K562 (cell line): ENCODE data around the gene RNF217. TPM values are rescaled to one million over a fixed set of nuclear protein-coding genes. Genes with fewer than 3 reads are reported as not detected.

Experiments
- ATAC-seq: fragments of 200-7000 bp; cut with Tn5 transposase; 3 replicates; pipeline ENCODE4 v1.9.1; 2020; ENCODE audit warnings: moderate library complexity
- BruUV-seq: library from RNA; stranded (reverse); fragments of 400-500 nt; replicated peaks from 2 replicates; lab custom pipeline; 2021; lab: Mats Ljungman, UMichigan
- CTCF ChIA-PET: fragments of 300-600 bp; formaldehyde crosslinking; extraction: SDS; loops from one replicate; lab custom pipeline; 2021; ENCODE audit warnings: low intra/inter-chr PET ratio; lab: Yijun Ruan, JAX
- POLR2A ChIA-PET: fragments of 300-600, 350-650 bp; sonication (Branson Sonifier 250); formaldehyde crosslinking; extraction: SDS; loops from one replicate; lab custom pipeline; 2021; ENCODE audit warnings: antibody characterized with exemption, inconsistent platforms; lab: Yijun Ruan, JAX
- DNase-seq, 4 experiments: peaks; one replicate each; pipeline versions ENCODE4 v3.0.0 to v3.0.0-alpha.2; 2011 to 2018; ENCODE audit warnings: low spot score in 3 of 4, mixed read lengths in 3 of 4; ENCODE audit errors: extremely low read depth in 1 of 4
- FAIRE-seq: peaks from 2 replicates; lab custom pipeline; 2011; peaks lifted over from hg19 to GRCh38; lab: Jason Lieb, UNC
- H2AFZ ChIP-seq: 2 replicates; pipeline ENCODE4 v1.6.0; 2011; ENCODE audit warnings: low read depth, low read length, control low read depth, inconsistent platforms
- H3K27ac ChIP-seq: fragments of 200-600 bp; 3 replicates; pipeline ENCODE4 v1.8.0; 2011; ENCODE audit warnings: low read depth, mild to moderate bottlenecking, control low read depth, inconsistent platforms, low read length, moderate library complexity, mixed read lengths; ENCODE audit errors: extremely low read depth
- H3K27me3 ChIP-seq, 2 experiments: fragments of 300-600 bp in 1 of 2; 2 replicates in 1 of 2; 3 replicates in 1 of 2; pipeline versions ENCODE4 v1.6.0 to v1.8.0; 2011; ENCODE audit warnings: inconsistent platforms in 2 of 2, low read length in 2 of 2, mild to moderate bottlenecking in 1 of 2, mixed read lengths in 1 of 2, moderate library complexity in 1 of 2; ENCODE audit not compliant: control insufficient read depth in 2 of 2, insufficient read depth in 2 of 2
- H3K36me3 ChIP-seq: fragments of 300-600 bp; 3 replicates; pipeline ENCODE4 v1.8.0; 2011; ENCODE audit warnings: mild to moderate bottlenecking, low read length, inconsistent platforms; ENCODE audit not compliant: control insufficient read depth, insufficient read depth
- H3K4me1 ChIP-seq, 2 experiments: fragments of 200-600 bp in 1 of 2; replicated peaks in 1 of 2; 2 replicates in 1 of 2; 3 replicates in 1 of 2; pipeline versions ENCODE4 v1.5.1 to v1.8.0; 2011; ENCODE audit warnings: inconsistent platforms in 2 of 2, low read length in 2 of 2, mild to moderate bottlenecking in 1 of 2, mixed read lengths in 1 of 2, moderate library complexity in 1 of 2; ENCODE audit not compliant: control insufficient read depth in 2 of 2, insufficient read depth in 2 of 2
- H3K4me2 ChIP-seq: 2 replicates; pipeline ENCODE4 v1.6.1; 2011; ENCODE audit warnings: low read length, control low read depth, inconsistent platforms, mixed read lengths; ENCODE audit not compliant: insufficient read depth
- H3K4me3 ChIP-seq: fragments of 200-600 bp; sonication (generic), shearing (Covaris generic); 2 replicates; pipeline ENCODE4 v1.5.1; 2016; ENCODE audit warnings: control low read depth, inconsistent platforms
- H3K79me2 ChIP-seq: fragments of 200-600 bp; 3 replicates; pipeline ENCODE4 v1.8.0; 2011; ENCODE audit warnings: low read length, inconsistent platforms; ENCODE audit not compliant: control insufficient read depth, insufficient read depth
- H3K9ac ChIP-seq, 2 experiments: 2 replicates each; pipeline versions ENCODE4 v1.6.0 to v1.6.1; 2011; ENCODE audit warnings: low read depth in 2 of 2, low read length in 2 of 2, control low read depth in 1 of 2, inconsistent platforms in 1 of 2, mild to moderate bottlenecking in 1 of 2, mixed read lengths in 1 of 2; ENCODE audit not compliant: insufficient read depth in 1 of 2
- H3K9me1 ChIP-seq: one replicate; pipeline ENCODE4 v1.6.0; 2011; ENCODE audit warnings: inconsistent platforms, mild to moderate bottlenecking, low read length, moderate library complexity; ENCODE audit not compliant: control insufficient read depth, insufficient read depth
- H3K9me3 ChIP-seq: replicated peaks from 2 replicates; pipeline ENCODE4 v1.5.1; 2011; ENCODE audit warnings: low read depth, low read length, inconsistent platforms; ENCODE audit not compliant: control insufficient read depth, insufficient read depth
- H4K20me1 ChIP-seq: replicated peaks from 2 replicates; pipeline ENCODE4 v1.6.1; 2011; ENCODE audit warnings: low read length, inconsistent platforms, mixed read lengths; ENCODE audit not compliant: control insufficient read depth, insufficient read depth
- CREB1 ChIP-seq, 2 experiments: sonication (generic) in 1 of 2; formaldehyde crosslinking in 1 of 2; IDR thresholded peaks; 2 replicates each; pipeline versions ENCODE4 v1.6.1 to v1.8.0; 2012 to 2022; ENCODE audit warnings: inconsistent platforms in 1 of 2, mild to moderate bottlenecking in 1 of 2, missing genetic modification reagents in 1 of 2, moderate library complexity in 1 of 2
- CREM ChIP-seq: IDR thresholded peaks from 2 replicates; pipeline ENCODE4 v1.6.1; 2014; ENCODE audit warnings: antibody characterized with exemption, low read depth
- HDAC8 ChIP-seq: fragments of 450-650 bp; IDR thresholded peaks from 2 replicates; pipeline ENCODE4 v1.6.1; 2016; ENCODE audit warnings: mild to moderate bottlenecking, missing genetic modification characterization, moderate library complexity, missing compliant biosample characterization
- IFI16 ChIP-seq: fragments of 250-450 bp; sonication (Bioruptor Pico); IDR thresholded peaks from 2 replicates; pipeline ENCODE4 v2.1.2; 2022; ENCODE audit warnings: mild to moderate bottlenecking, inconsistent platforms
- KAT2B ChIP-seq: IDR thresholded peaks from one replicate; pipeline ENCODE4 v1.6.1; 2012; ENCODE audit warnings: low read depth, mild to moderate bottlenecking, control low read depth, inconsistent platforms, low read length, moderate library complexity
- MEIS2 ChIP-seq: fragments of 450-650 bp; IDR thresholded peaks from 2 replicates; pipeline ENCODE4 v1.6.1; 2014; ENCODE audit warnings: mild to moderate bottlenecking; ENCODE audit not compliant: partially characterized antibody
- POLR3G ChIP-seq: IDR thresholded peaks from 2 replicates; pipeline ENCODE4 v1.6.1; 2011; ENCODE audit not compliant: insufficient read length, insufficient replicate concordance; ENCODE audit errors: extremely low read depth
- RUNX1 ChIP-seq: sonication (generic); IDR thresholded peaks from 2 replicates; pipeline ENCODE4 v1.6.1; 2016; ENCODE audit warnings: antibody characterized with exemption, low read depth
- SMAD2 ChIP-seq: fragments of 150-350 bp; IDR thresholded peaks from 2 replicates; pipeline ENCODE4 v1.6.1; 2014; ENCODE audit warnings: low read depth, mild to moderate bottlenecking, low read length
- STAT5B ChIP-seq: fragments of 250-450 bp; sonication (Bioruptor Pico); IDR thresholded peaks from 2 replicates; pipeline ENCODE4 v1.8.0; 2021; ENCODE audit warnings: mild to moderate bottlenecking, inconsistent platforms
- ZBTB17 ChIP-seq: fragments of 450-650 bp; formaldehyde crosslinking; IDR thresholded peaks from 2 replicates; pipeline ENCODE4 v1.4.0; 2020; ENCODE audit warnings: mild to moderate bottlenecking
- ZKSCAN8 ChIP-seq: fragments of 200-800 bp; sonication (Bioruptor generic); IDR thresholded peaks from 2 replicates; pipeline ENCODE4 v1.6.1; 2016; ENCODE audit warnings: missing genetic modification characterization, missing compliant biosample characterization
- ZNF354B ChIP-seq: fragments of 250-450 bp; sonication (Bioruptor Pico); IDR thresholded peaks from 2 replicates; pipeline ENCODE4 v1.4.0; 2020
- WGBS: fragments of 100-300 bp; shearing (Covaris generic); methylation state at CpG from one replicate; pipeline ENCODE4 v1.1.6; 2016; ENCODE audit warnings: low coverage, mixed read lengths; ENCODE audit not compliant: insufficient coverage; ENCODE audit errors: missing lambda C conversion rate; 5-methylcytosine and 5-hydroxymethylcytosine counted together
- in situ Hi-C: fragments of 300-500 bp; cut with MboI; formaldehyde crosslinking; loops from 4 replicates; pipeline ENCODE4 v1.15.0; 2018; ENCODE audit warnings: inconsistent platforms, mixed read lengths
- intact Hi-C: fragments of 100-400 bp; cut with micrococcal nuclease; formaldehyde crosslinking; loops from 2 replicates; pipeline ENCODE4 v1.14.2; 2022
- polyA plus RNA-seq, 8 experiments: library from polyadenylated mRNA; depleted of rRNA in 4 of 8; stranded (reverse) in 5 of 8; unstranded in 3 of 8; fragments of >200 nt; fragmentation: Nextera tagmentation in 2 of 8; fragmentation: Illumina TruSeq in 1 of 8; extraction: Ambion mirVana in 2 of 8; extraction: Trizol in 1 of 8; gene quantifications; 2 replicates each; pipeline versions ENCODE4 v1.2.1 to v1.2.3, GENCODE V29; 2011 to 2014; ENCODE audit warnings: inconsistent platforms in 1 of 8, missing spikeins in 1 of 8
- total RNA-seq, 7 experiments: library from RNA; depleted of rRNA in 6 of 7; stranded (reverse); fragments of >200 nt in 6 of 7; fragmentation: Illumina TruSeq in 2 of 7; extraction: Trizol in 2 of 7; gene quantifications; 2 replicates each; pipeline versions ENCODE4 v1.2.1 to v1.2.3, GENCODE V29; 2011 to 2021; ENCODE audit warnings: low replicate concordance in 1 of 7
- TF ChIP-seq, protein P1 (sequence below), 3 experiments: fragments of 200-800 bp in 1 of 3; sonication (Bioruptor generic) in 1 of 3; sonication (generic) in 1 of 3; formaldehyde crosslinking in 1 of 3; IDR thresholded peaks; 2 replicates each; pipeline versions ENCODE4 v1.6.1 to v1.8.0; 2016 to 2022; ENCODE audit warnings: mild to moderate bottlenecking in 2 of 3, missing compliant biosample characterization in 2 of 3, missing genetic modification characterization in 2 of 3, missing genetic modification reagents in 1 of 3
- TF ChIP-seq, protein P2 (sequence below): fragments of 450-650 bp; IDR thresholded peaks from 2 replicates; pipeline ENCODE4 v1.6.1; 2017; ENCODE audit warnings: antibody characterized with exemption
- TF ChIP-seq, protein P3 (sequence below): fragments of 450-650 bp; IDR thresholded peaks from 2 replicates; pipeline ENCODE4 v1.6.1; 2016
- TF ChIP-seq, protein P4 (sequence below): fragments of 450-650 bp; formaldehyde crosslinking; IDR thresholded peaks from 2 replicates; pipeline ENCODE4 v1.4.0; 2020; ENCODE audit warnings: mild to moderate bottlenecking, moderate library complexity

The RNF217 gene
- total and polyA plus RNA-seq, 9 of the 15 experiments (the other 6 are each of a cell fraction or from before 2014, with no cell fraction given) = 2.9 to 25.6 (median 12.0) TPM

GRCh38 chr6:125001684-125002405 lies 39.6 kb downstream of the RNF217 start:
- H3K4me2 ChIP-seq = peak overlapping the region; percentile 57
- BruUV-seq = no TSS peak
- no peaks in the 10 kb centered on the region for H3K9me1 ChIP-seq
- peaks cover 20% of the 10 kb centered on the region for H3K36me3 ChIP-seq
- peaks cover 7 to 35% of the 10 kb centered on the region in 2 experiments for H3K4me1 ChIP-seq
- intact Hi-C loops (no loop called here), in situ Hi-C loops (no loop called here)
- ChIA-PET CTCF (no interaction called here), POLR2A (interaction anchor here (0.6 to 1.0 kb wide), 3 partner anchors 9 to 28 kb away, joined by 3 to 5 read pairs (median 4); no protein-coding TSS in a partner anchor)
- H3K27ac ChIP-seq = no peak overlapping the region; the same call in 2 of the 3 replicates
- H3K27me3 ChIP-seq = no peaks in the 10 kb centered on the region
- no peak overlapping the region for H3K4me3 ChIP-seq
- DNase-seq (no peak), FAIRE-seq (no peak), ATAC-seq (peak; percentile 31)
- H4K20me1 ChIP-seq = peaks cover 5% of the 10 kb centered on the region; the same call in 1 of the 2 replicates
- H3K9me3 ChIP-seq = peaks cover 5% of the 10 kb centered on the region
- no peak overlapping the region for H2AFZ ChIP-seq
- peaks cover 58% of the 10 kb centered on the region for H3K79me2 ChIP-seq
- no peak overlapping the region; a peak in 1 of 4 replicates for H3K9ac ChIP-seq
- 46% methylated on average over 4 of the region's 4 CpGs for WGBS
- TF ChIP-seq, protein P1, sequence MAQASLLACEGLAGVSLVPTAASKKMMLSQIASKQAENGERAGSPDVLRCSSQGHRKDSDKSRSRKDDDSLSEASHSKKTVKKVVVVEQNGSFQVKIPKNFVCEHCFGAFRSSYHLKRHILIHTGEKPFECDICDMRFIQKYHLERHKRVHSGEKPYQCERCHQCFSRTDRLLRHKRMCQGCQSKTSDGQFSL (CRISPR knock-in tag; IDR thresholded peaks at IDR 0.05) = no peak
- TF ChIP-seq, protein P1 (tag; IDR thresholded peaks at IDR 0.05) = no peak
- TF ChIP-seq STAT5B (no peak), CREM (no peak), SMAD2 (no peak), ZBTB17 (no peak), POLR3G (no peak), MEIS2 (peak; percentile 92), RUNX1 (no peak), HDAC8 (tag) (no peak), KAT2B (no peak), IFI16 (CRISPR knock-in tag) (no peak), CREB1 (IDR thresholded peaks at IDR 0.05) (no peak), CREB1 (CRISPR knock-in tag; IDR thresholded peaks at IDR 0.05) (no peak), ZKSCAN8 (CRISPR knock-in tag) (no peak), ZNF354B (CRISPR knock-in tag) (no peak)
- TF ChIP-seq, protein P2, sequence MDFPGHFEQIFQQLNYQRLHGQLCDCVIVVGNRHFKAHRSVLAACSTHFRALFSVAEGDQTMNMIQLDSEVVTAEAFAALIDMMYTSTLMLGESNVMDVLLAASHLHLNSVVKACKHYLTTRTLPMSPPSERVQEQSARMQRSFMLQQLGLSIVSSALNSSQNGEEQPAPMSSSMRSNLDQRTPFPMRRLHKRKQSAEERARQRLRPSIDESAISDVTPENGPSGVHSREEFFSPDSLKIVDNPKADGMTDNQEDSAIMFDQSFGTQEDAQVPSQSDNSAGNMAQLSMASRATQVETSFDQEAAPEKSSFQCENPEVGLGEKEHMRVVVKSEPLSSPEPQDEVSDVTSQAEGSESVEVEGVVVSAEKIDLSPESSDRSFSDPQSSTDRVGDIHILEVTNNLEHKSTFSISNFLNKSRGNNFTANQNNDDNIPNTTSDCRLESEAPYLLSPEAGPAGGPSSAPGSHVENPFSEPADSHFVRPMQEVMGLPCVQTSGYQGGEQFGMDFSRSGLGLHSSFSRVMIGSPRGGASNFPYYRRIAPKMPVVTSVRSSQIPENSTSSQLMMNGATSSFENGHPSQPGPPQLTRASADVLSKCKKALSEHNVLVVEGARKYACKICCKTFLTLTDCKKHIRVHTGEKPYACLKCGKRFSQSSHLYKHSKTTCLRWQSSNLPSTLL = no peak
- TF ChIP-seq, protein P3, sequence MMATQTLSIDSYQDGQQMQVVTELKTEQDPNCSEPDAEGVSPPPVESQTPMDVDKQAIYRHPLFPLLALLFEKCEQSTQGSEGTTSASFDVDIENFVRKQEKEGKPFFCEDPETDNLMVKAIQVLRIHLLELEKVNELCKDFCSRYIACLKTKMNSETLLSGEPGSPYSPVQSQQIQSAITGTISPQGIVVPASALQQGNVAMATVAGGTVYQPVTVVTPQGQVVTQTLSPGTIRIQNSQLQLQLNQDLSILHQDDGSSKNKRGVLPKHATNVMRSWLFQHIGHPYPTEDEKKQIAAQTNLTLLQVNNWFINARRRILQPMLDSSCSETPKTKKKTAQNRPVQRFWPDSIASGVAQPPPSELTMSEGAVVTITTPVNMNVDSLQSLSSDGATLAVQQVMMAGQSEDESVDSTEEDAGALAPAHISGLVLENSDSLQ = peak; percentile 86
- TF ChIP-seq, protein P4, sequence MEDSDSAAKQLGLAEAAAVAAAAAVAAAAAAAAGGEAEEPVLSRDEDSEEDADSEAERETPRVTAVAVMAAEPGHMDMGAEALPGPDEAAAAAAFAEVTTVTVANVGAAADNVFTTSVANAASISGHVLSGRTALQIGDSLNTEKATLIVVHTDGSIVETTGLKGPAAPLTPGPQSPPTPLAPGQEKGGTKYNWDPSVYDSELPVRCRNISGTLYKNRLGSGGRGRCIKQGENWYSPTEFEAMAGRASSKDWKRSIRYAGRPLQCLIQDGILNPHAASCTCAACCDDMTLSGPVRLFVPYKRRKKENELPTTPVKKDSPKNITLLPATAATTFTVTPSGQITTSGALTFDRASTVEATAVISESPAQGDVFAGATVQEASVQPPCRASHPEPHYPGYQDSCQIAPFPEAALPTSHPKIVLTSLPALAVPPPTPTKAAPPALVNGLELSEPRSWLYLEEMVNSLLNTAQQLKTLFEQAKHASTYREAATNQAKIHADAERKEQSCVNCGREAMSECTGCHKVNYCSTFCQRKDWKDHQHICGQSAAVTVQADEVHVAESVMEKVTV = no peak
